Adipose tissue (tissue), 3 donors: ENCODE results near the gene NKX2-3. TPM values are rescaled to one million over a fixed set of nuclear protein-coding genes. Genes with fewer than 3 reads are reported as not detected.

Experiments
- H3K27ac ChIP-seq: one replicate; pipeline ENCODE4 v1.5.1; 2013; ENCODE audit warnings: low read depth, low read length
- WGBS, 3 donors: extraction: QIAGEN DNeasy Blood & Tissue Kit; methylation state at CpG; one replicate each; pipeline ENCODE4 v1.1.7; 2013; 5-methylcytosine and 5-hydroxymethylcytosine counted together
- polyA plus RNA-seq, 3 donors: library from polyadenylated mRNA; stranded (reverse); fragments of 200-250 nt; gene quantifications; one replicate each; pipeline ENCODE4 v1.2.3, GENCODE V29; 2013
- donor health status: healthy with polysubstance abuse.
- donor health status: Bipolar disorder and iron deficiency.
- donor health status: healthy.

Gene NKX2-3
- polyA plus RNA-seq, 3 donors: 0.90 to 2.3 (median 1.1) TPM

DNA sequence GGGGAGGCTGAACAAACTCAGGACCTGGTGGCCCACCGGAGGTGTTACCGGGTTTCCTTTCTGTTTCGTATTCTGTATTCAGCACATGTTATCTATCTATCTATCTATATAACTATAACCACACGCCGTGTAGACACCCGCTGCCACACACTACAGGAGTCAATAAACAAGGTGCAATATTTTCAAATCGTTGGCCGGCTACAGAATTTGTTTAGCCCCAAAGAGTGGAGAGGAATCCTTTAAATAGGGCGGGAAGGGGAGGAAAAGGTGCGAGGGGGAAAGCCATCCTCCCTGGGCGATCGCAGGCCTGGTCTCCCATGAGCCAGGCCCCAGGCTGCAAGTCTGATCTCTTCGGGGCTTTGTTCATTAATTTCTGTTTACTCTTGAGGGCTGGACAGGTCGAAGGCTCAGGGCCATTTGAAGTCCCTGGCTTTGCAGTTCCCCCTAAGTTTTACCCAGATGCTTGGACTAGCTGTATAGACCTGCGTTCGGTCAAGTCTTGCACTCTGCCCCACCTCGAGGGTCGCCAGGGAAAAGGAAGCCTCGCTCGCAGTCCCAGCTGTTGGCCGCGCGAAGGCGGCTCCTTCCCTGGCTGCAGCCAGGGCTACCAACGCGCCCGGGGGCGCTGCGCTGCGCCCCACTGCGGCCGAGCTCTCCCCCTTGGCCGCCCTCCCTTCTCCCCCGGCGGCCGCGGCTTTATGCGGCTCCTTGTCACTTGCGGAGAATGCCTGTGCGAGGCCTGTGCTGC lies 3.8 kb downstream of the NKX2-3 start:
- H3K27ac ChIP-seq: no peak overlapping the region
- WGBS, 3 donors: 15 to 33% (median 32%) methylated on average over 34 to 39 of the region's 40 CpGs

DNA sequence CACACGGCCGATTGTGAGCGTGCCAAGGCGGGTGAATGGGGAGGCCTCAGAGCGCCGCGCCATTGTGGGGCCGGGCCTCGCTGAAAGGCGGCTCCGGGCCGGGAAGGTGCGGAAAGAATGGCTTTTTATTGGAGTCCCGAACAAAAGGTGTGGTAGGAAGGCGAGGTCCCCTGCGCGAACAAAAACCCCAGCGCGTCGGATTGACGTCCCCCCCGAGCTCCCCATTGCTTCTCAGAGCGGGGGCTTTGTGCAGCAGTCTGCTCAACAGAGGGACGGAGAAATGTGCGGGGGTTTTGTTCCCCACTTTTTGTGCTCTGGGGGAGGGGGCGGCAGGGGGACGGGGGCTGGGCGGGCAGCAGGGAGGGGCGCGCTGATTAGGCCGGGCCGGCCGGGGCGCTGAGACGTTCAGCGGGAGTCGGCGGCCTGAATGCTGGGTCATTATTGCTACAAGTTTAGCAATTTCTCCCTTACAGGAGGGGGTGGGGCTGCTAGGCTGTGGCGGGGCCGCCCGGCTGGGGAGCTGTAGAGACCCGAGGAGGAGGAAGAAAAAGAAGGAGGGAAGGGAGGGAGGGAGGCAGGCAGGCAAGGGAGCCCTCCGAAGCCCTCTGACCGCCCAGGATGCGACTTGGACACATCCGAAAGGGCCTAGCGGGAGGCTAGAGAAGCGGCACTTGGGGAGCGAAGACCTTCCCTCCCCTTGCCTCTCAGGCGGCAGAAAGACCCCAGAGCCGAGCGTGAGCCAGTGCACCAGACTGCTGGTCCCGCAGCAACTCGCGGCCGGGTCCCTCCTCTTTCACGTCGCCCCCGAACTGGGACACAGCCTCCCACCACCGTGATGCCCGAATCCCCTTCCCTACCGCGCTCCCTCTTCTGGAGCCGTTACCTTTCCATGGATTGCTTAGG lies 4.6 kb downstream of the NKX2-3 start:
- 8 to 25% (median 21%) methylated on average over 61 to 64 of the region's 64 CpGs for WGBS, 3 donors
- no peak overlapping the region for H3K27ac ChIP-seq

DNA sequence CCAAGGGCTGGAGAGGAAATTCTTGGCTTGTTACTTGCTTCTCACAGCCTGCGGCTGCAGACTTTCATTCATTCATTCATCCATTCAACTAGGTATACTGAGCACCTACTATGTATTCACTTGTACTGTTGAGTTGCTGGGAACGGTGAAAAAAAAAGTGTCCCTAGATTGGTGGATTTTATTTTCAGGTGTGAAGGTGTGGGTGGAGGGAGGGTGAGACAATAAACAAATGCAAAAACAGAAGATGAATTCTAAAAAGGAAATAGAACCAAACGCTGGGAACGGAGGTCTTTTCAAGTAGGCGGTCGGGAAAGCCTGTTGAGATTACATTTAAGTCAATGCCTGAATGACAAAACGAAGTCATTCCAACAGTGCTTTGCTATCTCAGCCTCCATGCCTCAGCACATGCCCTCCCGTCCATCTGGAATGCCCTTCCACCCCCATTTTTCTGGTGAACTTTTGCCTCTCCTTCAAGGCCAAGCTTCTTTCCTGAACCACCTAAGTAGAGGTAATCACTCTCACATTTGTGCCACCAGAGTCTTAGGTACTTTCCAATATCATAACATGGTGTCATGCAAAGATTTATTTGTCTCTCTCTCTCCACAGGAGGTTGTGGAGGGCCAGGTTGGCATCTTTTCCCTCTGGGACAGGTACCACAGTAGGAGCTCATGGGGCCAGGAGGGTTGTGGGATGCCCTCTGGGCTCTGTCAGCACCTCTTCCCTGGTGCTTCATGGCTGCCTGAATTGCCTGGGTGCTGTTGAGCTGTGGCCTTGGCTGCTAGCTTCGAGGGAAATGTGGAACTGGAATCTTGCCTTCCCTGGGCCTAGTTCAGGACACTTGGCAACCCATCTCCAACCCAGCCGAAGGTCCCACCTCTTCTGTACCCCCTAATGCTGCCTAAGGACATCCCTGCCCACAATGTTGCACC lies 5.5 kb downstream of the NKX2-3 start:
- H3K27ac ChIP-seq: no peak overlapping the region
- whole genome bisulfite sequencing, 3 donors: 46 to 80% (median 70%) methylated on average over 10 of the region's 10 CpGs

DNA sequence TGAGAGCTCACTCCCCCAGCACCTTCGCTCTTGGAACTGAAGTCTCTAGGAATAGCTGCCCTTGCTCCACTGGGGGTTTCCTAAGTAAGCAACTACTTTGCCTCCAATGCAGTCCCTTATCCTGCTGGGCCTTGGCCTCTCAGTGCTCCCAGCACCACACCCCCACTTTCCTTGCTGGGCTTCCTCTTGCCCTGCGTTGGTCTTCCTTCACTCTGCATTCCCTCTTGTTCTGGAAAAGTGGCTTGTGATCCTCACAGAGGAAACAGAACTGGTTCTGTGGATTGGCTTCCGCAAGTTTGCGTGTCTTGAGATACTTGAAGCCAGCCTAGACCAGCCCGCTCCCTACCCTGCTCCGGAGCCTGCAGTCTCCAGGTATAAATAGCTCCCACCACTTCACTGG lies 6.4 kb downstream of the NKX2-3 start:
- 66 to 79% (median 78%) methylated on average over 6 of the region's 6 CpGs for WGBS, 3 donors
- H3K27ac ChIP-seq: no peak overlapping the region

DNA sequence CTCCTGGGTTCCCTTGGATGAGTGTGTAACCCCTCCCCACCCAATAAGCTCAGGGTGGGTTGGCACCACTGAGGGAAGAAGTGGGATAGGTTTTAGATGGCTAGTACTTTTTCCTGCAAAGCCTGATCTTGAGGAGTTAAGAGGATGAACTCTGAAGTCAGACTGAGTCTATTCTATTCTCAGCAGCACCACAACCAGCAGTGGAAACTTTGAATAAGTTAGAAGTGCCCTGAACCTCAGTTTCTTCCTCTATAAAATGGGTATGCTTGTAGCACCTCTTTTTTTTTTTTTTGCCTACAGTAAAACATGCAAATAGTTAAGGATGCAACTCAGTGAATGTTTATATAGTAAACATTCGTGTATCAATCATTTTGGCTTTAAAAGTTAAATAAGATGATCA lies 7.1 kb downstream of the NKX2-3 start:
- no peak overlapping the region for H3K27ac ChIP-seq
- WGBS, 3 donors: 16 to 36% (median 31%) methylated on average over 1 of the region's 1 CpG

DNA sequence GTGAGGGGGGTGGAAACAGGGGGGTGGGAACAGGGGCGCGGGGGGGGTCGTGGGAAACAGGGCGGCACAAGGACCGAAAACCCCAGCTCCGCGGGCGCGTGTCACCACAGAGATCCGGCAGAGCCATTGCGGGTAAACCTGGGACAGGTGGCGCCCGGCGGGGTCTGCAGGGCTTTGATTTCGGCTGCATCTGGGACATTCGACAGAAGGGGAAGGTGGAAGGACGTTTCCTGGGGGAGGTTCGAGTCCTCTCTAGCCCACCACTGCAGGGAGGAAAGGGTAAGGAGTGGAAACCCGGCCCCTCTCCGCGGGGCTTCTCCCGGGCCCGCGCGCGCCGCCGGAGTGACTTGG lies 7.5 kb downstream of the NKX2-3 start:
- no peak overlapping the region for H3K27ac ChIP-seq
- WGBS, 3 donors: 4 to 18% (median 7%) methylated on average over 28 of the region's 28 CpGs

DNA sequence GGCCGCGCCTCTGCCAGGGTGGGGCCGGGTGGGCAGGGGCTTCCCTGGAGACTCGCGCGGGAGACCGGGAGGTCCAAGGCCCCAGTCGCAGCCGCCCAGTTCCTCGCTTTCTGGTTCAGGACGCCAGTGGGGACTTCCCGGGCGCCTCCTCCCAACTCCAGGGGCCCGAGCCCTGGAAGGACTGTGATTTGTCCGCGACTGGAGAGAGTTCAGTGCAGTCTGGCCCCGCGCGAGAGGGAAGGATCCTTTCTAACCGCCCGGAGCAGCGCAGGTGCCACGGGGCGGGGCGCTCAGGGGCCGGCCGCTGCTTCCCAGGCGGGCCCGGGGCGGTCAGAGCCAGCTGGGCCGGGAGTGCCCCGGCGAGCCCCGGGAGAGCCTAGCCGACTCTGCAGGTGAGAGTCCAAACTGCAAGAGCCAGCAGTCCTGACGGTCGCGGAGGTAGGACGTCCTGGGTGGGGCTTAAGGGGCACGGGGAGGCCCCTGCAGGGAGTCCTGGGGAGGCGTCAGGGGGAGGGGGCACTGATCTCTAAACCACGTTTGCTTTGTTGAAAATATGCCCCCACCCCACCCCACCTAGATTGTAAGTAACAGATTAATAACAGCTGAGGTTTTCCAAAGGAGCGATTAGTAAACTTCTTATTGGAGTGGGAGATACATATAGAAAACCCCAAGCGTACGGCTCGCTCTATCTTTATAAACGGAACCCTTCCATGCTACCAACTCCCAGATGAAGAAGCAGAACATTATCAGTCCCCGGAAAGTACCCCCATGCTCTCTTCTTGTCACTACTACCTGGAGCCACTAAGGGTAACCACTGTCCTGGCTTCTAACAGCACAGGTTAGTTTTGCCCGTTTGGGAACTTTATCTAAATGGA lies 8.2 kb downstream of the NKX2-3 start:
- WGBS, 3 donors: 3 to 12% (median 8%) methylated on average over 44 to 49 of the region's 49 CpGs
- H3K27ac ChIP-seq: no peak overlapping the region

DNA sequence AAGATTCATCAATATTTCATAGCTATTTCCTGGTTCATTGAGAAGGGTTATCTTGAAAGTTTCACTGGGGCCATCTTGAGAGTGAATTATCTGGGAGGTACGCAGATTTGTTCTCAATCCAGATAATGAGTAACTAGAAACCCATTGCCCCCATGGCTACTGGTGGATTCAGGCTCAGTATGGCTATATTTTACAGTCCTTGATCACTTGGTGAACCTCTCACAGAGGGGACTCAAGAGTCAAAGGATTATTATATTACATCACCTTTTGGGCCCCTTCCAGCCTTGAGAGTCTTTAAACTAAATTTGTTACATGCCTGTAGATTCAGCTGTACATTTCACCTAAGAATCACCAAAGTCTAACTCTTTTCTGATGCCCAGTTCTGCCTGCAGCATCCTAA lies 11.6 kb downstream of the NKX2-3 start:
- no peak overlapping the region for H3K27ac ChIP-seq

DNA sequence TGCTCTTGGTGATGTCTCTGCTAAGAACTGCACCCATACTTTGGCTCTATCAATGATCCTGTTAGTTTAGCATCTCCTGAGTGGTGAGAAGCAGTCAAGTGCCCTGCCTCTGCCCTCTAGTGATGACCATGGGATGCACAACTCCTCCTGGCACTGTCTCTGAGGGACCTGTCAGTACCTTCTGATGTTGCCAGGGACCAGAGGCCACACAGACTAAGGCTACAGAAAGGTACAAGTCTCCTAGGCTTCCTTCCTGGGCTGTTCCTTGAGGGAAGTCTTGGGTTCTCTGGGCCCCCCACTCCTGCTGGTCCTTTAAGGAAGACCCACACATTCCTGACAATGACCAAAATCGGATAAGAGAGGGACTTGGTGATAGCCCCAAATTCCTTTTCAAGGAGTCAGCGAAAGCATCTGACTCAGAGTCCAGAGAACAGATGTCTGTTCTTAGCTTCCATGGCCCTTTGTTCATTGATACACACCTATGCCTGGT lies 15.3 kb downstream of the NKX2-3 start:
- H3K27ac ChIP-seq: no peak overlapping the region
- 67 to 78% (median 75%) methylated on average over 2 of the region's 2 CpGs for WGBS, 3 donors

More for the DNA sequence above, 11.6 kb downstream of the NKX2-3 start:
- 65 to 86% (median 85%) methylated on average over 1 of the region's 1 CpG for WGBS, 3 donors

DNA sequence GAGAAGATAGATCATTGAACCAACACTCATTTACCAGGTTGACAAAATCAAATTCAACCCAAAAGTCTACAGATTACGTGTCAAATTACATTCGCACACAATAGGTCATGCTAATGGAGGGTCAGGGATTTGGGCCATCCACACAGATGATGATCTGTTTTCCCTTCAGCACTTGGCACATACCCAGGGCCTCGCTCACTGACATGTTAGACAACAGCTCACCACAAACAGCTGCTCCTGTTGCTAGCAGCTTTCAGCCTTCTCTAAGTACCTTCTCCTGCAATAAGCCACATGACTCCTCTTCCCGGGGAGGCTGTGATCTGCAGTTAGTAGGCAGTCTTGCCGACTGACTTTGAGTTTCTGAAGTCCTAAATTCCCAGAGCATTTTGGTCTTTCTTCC lies 18.4 kb downstream of the NKX2-3 start:
- WGBS, 3 donors: 19 to 30% (median 24%) methylated on average over 5 of the region's 5 CpGs
- no peak overlapping the region for H3K27ac ChIP-seq

DNA sequence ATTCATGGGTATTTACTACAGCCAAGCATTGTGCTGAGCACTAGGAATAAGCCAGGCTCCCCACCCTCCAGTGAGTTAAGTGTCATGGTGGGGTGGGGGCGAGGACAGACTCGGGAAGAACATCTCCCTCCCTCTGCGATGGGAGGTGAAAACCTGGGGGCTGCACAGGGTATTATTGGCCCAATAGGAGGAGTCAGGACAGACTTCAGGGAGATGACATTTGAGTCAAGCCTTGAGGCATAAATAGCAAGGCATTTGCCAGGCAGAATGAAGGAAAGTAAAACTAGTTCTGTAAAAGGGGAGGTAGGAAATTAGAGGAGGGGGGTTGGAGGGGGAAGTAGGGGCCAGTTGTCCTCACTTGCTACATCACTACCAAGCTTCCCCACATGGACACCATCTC lies 18.9 kb downstream of the NKX2-3 start:
- no peak overlapping the region for H3K27ac ChIP-seq
- 19 to 36% (median 31%) methylated on average over 3 of the region's 3 CpGs for WGBS, 3 donors

DNA sequence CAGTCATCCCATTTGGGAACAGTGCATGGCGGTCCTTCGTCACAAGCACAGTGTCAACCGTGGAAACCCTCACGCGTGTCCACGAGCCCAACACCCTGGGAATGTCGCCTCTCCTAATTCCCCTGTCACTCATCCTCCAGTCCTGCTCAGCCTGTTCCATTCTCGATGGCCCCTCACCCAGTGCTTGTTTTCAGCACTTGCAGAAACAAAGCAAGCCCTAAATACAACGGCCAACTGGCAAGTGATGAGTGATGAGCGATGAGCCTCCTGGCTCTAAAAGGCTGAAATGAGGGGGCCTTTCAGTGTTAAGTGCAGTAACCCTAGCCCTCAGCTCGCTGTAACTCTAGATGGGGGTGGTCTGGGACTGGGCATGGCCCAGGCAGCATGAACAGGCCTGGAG lies 22.6 kb downstream of the NKX2-3 start:
- WGBS, 3 donors: 64 to 77% (median 75%) methylated on average over 11 of the region's 11 CpGs
- no peak overlapping the region for H3K27ac ChIP-seq

DNA sequence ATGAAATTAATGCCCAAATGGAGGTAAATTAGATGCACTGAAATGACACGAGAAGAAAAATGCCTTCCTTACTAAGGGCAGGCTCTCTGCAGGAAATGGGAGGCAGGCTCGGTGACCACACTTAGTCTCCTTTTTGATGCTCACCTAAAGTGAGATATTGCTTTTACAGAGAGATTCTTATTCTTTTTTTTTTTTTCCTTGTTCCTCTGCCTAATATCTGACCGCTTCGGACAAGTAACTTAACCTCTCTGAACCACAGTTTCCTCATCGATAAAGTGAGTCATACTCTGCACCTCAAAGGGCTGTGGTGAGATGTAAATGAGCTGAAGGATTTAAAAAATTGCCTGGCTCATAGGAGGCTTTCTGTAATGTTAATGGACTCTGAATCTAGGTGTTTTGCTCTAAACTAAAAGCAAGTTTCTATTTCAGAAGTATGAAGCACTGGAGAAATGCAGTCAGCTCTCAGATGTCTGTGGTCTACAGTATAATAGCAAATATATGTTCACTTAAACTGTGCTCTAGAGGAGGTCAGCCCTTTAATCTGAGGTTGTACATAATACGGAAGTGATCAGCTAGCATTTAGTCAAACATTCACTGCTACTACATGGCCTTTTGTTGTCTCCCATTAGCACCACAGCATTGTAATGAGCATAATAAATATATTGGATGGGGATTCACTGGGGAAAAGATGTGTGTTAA lies 23.2 kb downstream of the NKX2-3 start:
- no peak overlapping the region for H3K27ac ChIP-seq
- 41 to 64% (median 47%) methylated on average over 6 of the region's 6 CpGs for WGBS, 3 donors

DNA sequence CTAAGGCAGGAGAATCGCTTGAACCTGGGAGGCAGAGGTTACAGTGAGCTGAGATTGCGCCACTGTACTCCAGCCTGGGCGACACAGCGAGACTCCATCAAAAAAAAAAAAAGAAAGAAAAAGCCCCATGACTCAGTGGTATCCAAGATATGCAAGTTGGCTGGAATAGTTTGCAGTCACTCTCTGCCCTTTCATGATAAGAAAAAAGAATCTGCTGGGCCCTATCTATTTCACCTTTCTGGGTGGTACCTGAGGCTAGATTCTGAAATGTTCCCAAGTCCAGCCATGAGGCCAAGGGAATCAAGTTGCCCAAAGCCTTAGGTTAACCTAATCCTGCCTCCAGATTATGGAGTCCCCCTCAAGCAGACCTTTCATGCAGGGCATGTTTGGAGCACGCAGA lies 24.3 kb downstream of the NKX2-3 start:
- WGBS, 3 donors: 86 to 95% (median 91%) methylated on average over 5 of the region's 5 CpGs

DNA sequence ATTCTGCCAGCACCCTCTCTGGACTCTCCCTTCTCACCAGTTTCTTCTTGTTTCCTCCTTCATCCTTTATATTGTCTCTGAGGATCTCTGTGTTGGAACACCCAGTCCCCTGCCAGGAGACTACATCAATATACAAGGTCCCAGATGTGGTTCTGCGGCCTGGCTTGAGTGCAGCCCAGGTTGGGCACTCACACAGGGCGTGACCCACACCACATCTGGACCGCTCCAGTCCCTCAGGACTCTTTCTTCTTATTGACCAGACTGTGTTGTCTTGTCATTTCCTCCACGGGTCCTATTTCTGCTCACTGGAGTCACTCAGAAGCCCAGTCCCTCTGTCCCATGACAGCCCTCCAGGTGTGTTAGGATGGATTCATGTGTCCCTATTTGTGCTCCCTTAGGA lies 26.0 kb downstream of the NKX2-3 start:
- 73 to 90% (median 87%) methylated on average over 4 of the region's 4 CpGs for WGBS, 3 donors
- H3K27ac ChIP-seq: no peak overlapping the region

More for the DNA sequence above, 24.3 kb downstream of the NKX2-3 start:
- no peak overlapping the region for H3K27ac ChIP-seq

DNA sequence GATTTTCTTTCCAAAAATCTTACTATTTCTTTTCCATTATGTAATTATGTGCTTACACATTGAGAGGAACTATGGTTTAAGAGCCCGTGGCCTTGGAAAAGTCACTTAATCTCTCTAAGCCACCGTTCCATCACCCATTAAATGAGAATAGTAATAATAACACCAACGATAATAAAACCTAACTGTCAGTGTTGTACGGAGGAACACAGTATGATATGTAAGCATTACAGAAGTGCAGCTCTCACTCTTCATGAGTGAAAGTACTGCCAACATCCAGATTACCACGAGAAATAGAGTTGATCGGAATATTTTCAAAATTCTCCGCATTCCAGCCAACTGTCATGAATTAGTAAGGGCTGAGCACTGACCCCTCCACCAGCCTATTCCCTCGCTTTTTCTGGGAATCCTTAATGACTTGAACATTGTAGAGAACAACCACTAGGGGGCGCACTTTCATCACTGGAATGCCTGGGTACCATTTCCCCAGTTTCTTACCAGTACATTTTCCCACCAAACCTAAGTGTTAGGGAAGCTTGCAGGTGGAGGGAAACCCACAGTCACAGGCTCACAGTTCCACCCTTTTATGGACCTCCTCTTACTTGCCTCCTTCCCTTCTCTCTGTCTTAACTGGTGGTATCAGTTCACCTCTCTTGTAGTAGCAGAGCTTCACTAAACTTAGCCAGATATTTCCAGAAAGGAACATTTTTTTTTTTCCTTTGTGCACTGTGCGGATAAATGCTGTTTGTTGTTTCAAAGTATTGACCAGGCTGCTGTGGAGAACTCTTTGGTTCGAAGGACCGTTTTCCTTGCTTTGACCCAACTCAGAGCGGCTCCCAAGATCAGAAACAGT lies 27.8 kb downstream of the NKX2-3 start:
- no peak overlapping the region for H3K27ac ChIP-seq
- WGBS, 3 donors: 34 to 49% (median 46%) methylated on average over 13 of the region's 13 CpGs
